DOHH2 (cell line): Measurements from ENCODE around the gene CSAD.

ENCODE experiments used
- H3F3A ChIP-seq: fragments of 200-600 bp; sonication (generic), shearing (Covaris generic); 2 replicates; pipeline ENCODE4 v1.6.0; 2016; ENCODE audit warnings: antibody characterized with exemption, mild to moderate bottlenecking; ENCODE audit not compliant: control insufficient read depth, insufficient read depth
- H3K27ac ChIP-seq: fragments of 200-600 bp; sonication (generic); 2 replicates; pipeline ENCODE4 v1.5.1; 2014; ENCODE audit warnings: low read depth, mild to moderate bottlenecking, low read length, moderate library complexity
- H3K27me3 ChIP-seq: fragments of 200-600 bp; sonication (generic); 2 replicates; pipeline ENCODE4 v1.6.1; 2014; ENCODE audit warnings: mild to moderate bottlenecking, low read length, mixed read lengths; ENCODE audit not compliant: control insufficient read depth
- H3K36me3 ChIP-seq: fragments of 200-600 bp; sonication (generic); 2 replicates; pipeline ENCODE4 v1.6.1; 2014; ENCODE audit warnings: mild to moderate bottlenecking, low read length, moderate library complexity, mixed read lengths; ENCODE audit not compliant: control insufficient read depth
- H3K4me1 ChIP-seq: fragments of 200-600 bp; sonication (generic); 2 replicates; pipeline ENCODE4 v1.6.1; 2014; ENCODE audit warnings: mild to moderate bottlenecking, low read length, mixed read lengths; ENCODE audit not compliant: control insufficient read depth
- H3K4me2 ChIP-seq: fragments of 200-600 bp; sonication (generic); 2 replicates; pipeline ENCODE4 v1.6.0; 2014; ENCODE audit warnings: mild to moderate bottlenecking, low read length, moderate library complexity
- H3K4me3 ChIP-seq: fragments of 200-600 bp; sonication (generic); 2 replicates; pipeline ENCODE4 v1.5.1; 2014; ENCODE audit warnings: mild to moderate bottlenecking, low read length, mixed read lengths
- H3K79me2 ChIP-seq: fragments of 200-600 bp; sonication (generic); 2 replicates; pipeline ENCODE4 v1.6.1; 2014; ENCODE audit warnings: mild to moderate bottlenecking, low read length, mixed read lengths; ENCODE audit not compliant: control insufficient read depth
- H3K9me2 ChIP-seq: fragments of 200-600 bp; sonication (generic); replicated peaks from 2 replicates; pipeline ENCODE4 v1.6.1; 2014; ENCODE audit warnings: mild to moderate bottlenecking, low read length, mixed read lengths; ENCODE audit not compliant: control insufficient read depth
- H3K9me3 ChIP-seq: fragments of 200-600 bp; sonication (generic); 2 replicates; pipeline ENCODE4 v1.6.1; 2014; ENCODE audit warnings: antibody characterized with exemption, low read length, mixed read lengths; ENCODE audit not compliant: control insufficient read depth, insufficient read depth
- H4K20me1 ChIP-seq: fragments of 200-600 bp; sonication (generic); 2 replicates; pipeline ENCODE4 v1.6.0; 2014; ENCODE audit warnings: low read depth, mild to moderate bottlenecking, antibody characterized with exemption, low read length, moderate library complexity; ENCODE audit not compliant: control insufficient read depth, insufficient read depth
- EZH2phosphoT487 ChIP-seq: fragments of 200-600 bp; sonication (generic); IDR thresholded peaks from 2 replicates; pipeline ENCODE4 v1.6.1; 2017; ENCODE audit warnings: borderline replicate concordance, mild to moderate bottlenecking, antibody characterized with exemption, low read length, moderate library complexity, mixed read lengths
- TF ChIP-seq, protein P1 (sequence below): fragments of 200-600 bp; sonication (generic); IDR thresholded peaks from one replicate; pipeline ENCODE4 v1.5.1; 2014; ENCODE audit warnings: antibody characterized with exemption, mild to moderate bottlenecking, low read depth, low read length; ENCODE audit not compliant: poor library complexity, severe bottlenecking

The CSAD gene

DNA sequence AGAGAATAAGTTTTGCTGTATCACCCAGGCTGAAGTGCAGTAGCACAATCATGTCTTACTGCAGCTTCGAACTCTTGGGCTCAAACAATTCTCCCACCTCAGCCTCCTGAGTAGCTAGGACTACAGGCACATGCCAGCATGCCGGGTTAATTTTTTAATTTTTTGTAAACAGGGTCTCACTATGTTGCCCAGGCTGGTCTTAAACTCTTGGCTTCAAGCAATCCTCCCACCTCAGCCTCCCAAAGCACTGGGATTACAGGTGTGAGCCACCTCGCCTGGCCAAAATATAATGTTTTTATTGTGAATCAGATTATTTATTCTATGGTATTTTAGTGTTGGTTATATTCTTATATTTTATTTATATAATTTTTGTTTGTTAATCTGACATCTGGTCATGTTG lies 4.0 kb downstream of the CSAD start:
- Histone ChIP-seq H3K36me3 (peaks cover 8% of the 10 kb centered on the region), H3K79me2 (peaks cover 9% of the 10 kb centered on the region), H3K4me2 (no peak overlapping the region), H3K9me3 (no peaks in the 10 kb centered on the region), H3K4me1 (peaks cover 20% of the 10 kb centered on the region), H4K20me1 (no peaks in the 10 kb centered on the region), H3F3A (peaks cover 6% of the 10 kb centered on the region), H3K9me2 (no peaks in the 10 kb centered on the region), H3K4me3 (no peak overlapping the region), H3K27ac (no peak overlapping the region), H3K27me3 (no peaks in the 10 kb centered on the region)
- no peak for TF ChIP-seq EZH2phosphoT487
- TF ChIP-seq, protein P1, sequence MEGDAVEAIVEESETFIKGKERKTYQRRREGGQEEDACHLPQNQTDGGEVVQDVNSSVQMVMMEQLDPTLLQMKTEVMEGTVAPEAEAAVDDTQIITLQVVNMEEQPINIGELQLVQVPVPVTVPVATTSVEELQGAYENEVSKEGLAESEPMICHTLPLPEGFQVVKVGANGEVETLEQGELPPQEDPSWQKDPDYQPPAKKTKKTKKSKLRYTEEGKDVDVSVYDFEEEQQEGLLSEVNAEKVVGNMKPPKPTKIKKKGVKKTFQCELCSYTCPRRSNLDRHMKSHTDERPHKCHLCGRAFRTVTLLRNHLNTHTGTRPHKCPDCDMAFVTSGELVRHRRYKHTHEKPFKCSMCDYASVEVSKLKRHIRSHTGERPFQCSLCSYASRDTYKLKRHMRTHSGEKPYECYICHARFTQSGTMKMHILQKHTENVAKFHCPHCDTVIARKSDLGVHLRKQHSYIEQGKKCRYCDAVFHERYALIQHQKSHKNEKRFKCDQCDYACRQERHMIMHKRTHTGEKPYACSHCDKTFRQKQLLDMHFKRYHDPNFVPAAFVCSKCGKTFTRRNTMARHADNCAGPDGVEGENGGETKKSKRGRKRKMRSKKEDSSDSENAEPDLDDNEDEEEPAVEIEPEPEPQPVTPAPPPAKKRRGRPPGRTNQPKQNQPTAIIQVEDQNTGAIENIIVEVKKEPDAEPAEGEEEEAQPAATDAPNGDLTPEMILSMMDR, result no peak

DNA sequence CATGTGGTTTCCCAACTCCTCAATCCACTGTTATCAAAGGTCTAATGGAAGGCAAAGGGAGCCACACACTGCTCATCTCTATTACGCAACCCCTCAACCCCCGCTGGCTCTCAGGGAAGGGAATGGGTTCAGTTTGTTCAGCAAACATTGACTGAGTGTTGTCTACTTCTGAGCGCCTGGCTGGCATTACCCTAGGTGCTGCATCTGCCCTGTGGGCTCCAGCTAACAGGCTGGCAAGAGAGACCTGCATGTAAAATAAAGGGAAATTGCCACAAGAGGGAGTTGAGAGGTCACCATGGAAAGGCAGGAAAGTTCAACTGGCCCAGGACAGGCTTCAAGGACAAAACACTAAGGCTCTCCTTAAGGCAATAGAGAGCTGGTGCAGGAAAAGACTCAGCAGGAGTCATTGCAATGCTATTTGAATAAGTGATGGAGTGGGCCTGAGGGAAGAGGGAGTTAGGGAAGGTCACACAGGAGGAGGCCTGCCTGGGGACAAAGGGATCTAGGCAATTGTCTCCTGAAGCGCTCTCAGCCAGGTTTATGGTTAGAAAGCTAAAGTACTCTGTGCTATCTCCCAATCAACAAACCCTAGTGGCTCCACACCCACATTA lies 5.7 kb downstream of the CSAD start:
- no peak overlapping the region for H3K4me3 ChIP-seq
- H3K36me3 ChIP-seq, result no peaks in the 10 kb centered on the region
- no peaks in the 10 kb centered on the region for H4K20me1 ChIP-seq
- no peaks in the 10 kb centered on the region for H3K9me3 ChIP-seq
- H3F3A ChIP-seq, result peaks cover 6% of the 10 kb centered on the region
- no peaks in the 10 kb centered on the region for H3K79me2 ChIP-seq
- no peak overlapping the region for H3K4me2 ChIP-seq
- TF ChIP-seq, protein P1, result no peak
- no peak for TF ChIP-seq EZH2phosphoT487
- no peak overlapping the region for H3K27ac ChIP-seq
- peaks cover 12% of the 10 kb centered on the region for H3K4me1 ChIP-seq
- no peaks in the 10 kb centered on the region for H3K27me3 ChIP-seq
- no peaks in the 10 kb centered on the region for H3K9me2 ChIP-seq

DNA sequence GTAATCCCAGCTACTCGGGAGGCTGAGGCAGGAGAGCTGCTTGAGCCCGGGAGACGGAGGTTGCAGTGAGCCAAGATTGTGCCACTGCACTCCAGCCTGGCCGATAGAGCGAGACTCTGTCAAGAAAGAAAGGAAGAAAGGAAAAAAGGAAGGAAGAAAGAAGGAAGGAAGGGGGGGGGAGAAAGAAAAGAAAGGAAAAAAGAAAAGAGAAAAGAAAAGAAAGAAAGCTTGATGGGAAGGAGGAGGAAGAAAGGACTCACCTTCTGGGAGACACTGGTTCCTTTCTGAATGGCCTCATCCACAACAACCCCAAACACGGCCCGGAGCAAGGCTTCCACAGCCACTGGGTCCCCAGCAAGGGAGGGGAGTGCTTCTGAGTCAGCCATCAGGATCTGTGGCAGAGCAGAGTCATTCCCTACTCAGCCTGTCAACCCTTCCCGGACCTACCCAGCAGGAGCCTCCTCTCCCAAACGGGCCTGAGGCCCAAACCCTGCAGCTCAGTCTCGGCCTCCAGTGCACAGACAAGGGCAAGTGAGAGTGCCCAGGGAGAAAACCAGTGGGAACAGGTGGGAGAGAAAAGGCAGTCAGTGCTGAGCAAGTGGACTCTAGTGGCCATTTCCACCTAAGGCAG lies 7.5 kb downstream of the CSAD start:
- Histone ChIP-seq H3K27ac (no peak overlapping the region), H3K36me3 (no peaks in the 10 kb centered on the region), H3K27me3 (no peaks in the 10 kb centered on the region), H4K20me1 (no peaks in the 10 kb centered on the region), H3K4me2 (no peak overlapping the region), H3K4me1 (no peaks in the 10 kb centered on the region), H3K9me2 (no peaks in the 10 kb centered on the region), H3K79me2 (no peaks in the 10 kb centered on the region), H3K9me3 (no peaks in the 10 kb centered on the region), H3K4me3 (no peak overlapping the region), H3F3A (peaks cover 4% of the 10 kb centered on the region; the same call in 1 of the 2 replicates)
- TF ChIP-seq, protein P1, result no peak
- TF ChIP-seq EZH2phosphoT487, result no peak
